Stimulated activated CD4-positive, alpha-beta T cell treated with anti-CD3 and anti-CD28 coated beads, Interleukin-1b, Interleukin-23, amount 100 ng/mL, for 1 hour (primary cell): ENCODE measurements around the gene KCNH2.

Experiments used
- DNase-seq, 2 donors: peaks; one replicate each; pipeline ENCODE4 v3.0.0-alpha.2; 2020; ENCODE audit warnings: low read depth in 2 of 2

Gene KCNH2

GRCh38 chr7:150959739-150960734 is 18.1 kb downstream of the KCNH2 start:
- DNase-seq, result no peak

DNA sequence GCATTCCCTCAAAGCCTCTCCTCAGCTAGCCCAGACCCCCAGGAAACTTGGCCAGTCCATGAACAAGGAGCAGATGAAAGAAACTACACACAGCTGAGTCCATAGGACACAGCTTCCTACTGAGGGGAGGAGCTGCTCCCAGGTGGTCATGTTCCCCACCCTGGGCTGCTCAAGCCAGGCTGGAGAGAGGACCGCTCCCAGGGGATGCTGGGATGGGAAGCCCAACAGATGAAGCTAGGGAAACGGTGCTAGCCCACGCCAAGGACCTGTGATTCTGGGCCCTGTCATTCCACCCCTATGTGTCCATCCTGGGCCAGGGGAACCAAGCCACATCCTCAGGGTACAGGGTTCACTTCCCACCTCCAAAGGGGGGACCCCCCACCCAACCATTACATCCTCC is 19.0 kb downstream of the KCNH2 start:
- no peak for DNase-seq

DNA sequence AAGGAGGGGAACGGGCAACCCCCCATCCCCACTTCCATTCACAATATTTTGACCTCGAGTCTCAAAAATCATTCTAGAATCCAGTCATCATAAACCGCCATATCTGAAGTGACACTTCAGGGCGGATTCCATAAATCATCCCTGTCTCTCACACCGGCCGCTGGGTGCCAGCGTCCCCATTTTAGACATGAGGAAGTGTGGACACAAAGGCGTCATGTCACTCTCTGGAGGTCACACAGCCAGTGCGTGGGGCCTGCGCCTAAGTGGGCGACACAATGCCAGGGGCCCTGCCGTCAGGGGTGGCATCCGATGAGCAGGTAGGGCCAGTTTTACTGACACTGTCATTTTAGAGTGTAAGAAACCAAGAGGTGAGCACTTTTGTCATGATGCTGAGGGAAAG is 19.5 kb downstream of the KCNH2 start:
- DNase-seq, result no peak

DNA sequence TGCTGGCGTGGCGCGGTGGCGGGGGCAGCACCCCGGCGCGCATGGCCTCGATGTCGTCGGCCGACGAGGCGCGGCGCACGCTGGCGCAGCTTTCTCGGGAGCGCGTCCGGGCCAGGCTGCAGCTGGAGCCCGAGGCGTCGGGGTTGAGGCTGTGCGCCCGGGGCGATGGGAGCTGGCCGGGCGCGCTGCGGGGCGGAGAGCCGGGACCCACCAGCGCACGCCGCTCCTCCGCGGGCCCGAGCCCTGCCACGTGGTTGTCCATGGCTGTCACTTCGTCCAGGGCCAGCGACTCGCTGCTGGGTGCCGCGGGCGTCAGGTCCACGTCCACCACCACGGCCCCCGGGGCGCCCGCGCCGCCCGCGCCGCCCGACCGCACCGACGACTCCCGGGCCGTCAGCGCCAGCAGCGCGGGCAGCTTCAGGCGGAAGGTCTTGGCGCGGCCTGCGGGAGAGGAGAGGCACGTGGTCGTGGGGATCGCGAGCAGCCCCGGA is 20.0 kb downstream of the KCNH2 start:
- DNase-seq, result no peak

DNA sequence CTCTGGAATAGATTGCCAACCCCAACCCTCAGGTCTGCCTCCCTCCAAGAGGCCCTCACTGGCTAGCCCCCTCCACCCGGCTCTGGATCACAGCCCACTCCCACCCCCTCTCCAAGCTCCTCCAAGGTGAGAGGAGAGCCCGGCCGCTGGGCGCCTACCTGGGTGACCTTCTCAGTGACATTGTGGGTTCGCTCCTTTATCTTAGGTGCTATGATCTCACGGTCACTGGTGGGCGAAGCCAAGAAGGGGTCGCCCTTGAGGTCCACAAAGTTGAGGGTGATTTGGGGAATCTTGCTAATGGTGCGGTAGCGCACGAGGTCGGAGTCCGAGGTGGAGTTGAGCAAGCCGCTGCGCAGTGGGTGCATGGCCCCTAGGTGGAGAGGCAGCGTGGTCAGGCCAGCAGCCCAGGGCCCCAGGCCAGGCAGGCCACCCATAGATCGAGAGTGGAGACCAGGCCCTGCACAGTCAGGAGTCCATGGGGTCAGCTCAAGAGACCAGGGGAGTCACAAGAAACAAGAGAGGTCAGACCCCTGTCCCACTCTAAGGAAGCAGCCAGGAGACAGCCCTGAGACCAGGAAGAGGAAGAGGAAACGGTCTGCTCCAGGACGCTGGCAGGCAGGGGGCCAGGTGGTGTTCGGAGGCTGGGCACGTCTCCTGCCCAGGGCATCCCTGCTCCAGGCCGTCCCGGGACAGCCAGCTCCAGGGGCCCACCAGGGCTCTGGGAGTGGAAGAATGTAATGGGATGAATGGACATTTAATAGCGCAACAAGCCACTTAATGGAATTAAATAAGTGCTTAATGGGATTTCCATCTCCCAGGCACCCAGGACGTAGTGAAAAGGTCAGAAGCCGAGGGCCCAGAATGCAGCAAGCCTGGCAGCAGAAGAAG is 20.7 kb downstream of the KCNH2 start:
- DNase-seq, result no peak

GRCh38 chr7:150956395-150957132 is 21.6 kb downstream of the KCNH2 start:
- no peak for DNase-seq

- no peak for DNase-seq
Observed at GRCh38 chr7:150955519-150956394, 22.4 kb downstream of the KCNH2 start.

DNA sequence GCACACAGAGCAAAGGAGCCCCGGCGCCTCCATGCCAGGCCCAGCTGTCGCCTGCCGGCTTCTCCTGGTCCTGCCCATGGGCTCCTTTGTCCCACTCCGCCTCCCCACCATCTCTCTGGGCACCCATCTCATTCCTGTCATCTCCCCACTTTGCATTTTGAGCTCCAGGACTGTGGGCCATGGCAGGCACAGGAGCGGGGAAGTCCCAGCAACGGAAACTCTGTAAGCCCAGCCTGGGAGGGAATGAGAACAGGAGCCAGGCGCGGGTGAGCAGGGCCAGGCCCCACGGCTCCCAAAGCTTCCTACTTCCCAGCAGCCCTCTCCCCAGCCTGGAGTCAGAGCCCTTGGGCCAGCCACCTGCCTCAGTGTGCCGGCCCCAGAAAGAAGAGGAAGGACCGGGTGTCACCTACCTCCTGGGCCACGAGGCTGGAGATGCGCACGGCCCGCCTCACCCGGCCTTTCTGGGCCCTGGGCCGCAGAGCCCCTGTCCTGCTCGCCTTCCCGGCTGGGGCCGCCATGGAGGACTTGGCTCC is 23.1 kb downstream of the KCNH2 start:
- DNase-seq, result no peak

DNA sequence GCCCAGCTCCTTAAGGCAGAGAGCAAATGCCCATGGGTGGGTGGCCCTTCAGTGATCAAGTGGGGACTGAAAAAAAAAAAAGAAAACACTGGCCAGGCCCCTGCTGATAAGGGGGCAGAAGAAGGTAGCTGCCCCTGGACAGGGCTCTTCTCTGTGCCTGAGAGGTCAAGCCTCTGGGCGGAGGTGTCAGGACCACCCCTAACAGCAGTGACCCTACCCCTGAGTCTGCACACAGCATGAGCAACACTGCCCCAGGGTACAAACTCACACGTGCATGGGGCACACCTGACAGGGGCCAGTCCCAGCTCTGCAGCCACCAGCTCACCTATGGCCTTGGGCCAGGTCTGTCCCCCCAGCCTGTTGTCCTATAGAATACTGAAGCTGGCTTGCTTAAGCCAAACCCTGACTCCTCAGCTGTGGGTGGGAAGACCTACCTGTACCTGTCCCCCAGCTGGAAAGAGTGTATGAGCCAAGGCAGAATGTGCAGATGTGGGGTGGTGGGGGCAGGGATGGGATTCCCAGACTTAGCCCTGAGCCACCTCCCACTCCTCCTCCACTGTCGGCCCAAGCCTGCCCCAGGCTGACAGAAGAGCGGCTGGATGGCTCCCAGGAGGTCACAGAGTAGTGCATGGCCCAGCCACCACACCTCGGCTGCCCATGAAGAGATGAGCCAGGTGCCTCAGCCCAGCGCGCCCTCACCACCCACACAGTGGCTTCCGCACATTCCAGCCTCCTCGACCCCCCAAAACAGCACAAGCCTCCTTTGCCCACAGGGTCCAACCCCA is 23.7 kb downstream of the KCNH2 start:
- DNase-seq, result no peak

DNA sequence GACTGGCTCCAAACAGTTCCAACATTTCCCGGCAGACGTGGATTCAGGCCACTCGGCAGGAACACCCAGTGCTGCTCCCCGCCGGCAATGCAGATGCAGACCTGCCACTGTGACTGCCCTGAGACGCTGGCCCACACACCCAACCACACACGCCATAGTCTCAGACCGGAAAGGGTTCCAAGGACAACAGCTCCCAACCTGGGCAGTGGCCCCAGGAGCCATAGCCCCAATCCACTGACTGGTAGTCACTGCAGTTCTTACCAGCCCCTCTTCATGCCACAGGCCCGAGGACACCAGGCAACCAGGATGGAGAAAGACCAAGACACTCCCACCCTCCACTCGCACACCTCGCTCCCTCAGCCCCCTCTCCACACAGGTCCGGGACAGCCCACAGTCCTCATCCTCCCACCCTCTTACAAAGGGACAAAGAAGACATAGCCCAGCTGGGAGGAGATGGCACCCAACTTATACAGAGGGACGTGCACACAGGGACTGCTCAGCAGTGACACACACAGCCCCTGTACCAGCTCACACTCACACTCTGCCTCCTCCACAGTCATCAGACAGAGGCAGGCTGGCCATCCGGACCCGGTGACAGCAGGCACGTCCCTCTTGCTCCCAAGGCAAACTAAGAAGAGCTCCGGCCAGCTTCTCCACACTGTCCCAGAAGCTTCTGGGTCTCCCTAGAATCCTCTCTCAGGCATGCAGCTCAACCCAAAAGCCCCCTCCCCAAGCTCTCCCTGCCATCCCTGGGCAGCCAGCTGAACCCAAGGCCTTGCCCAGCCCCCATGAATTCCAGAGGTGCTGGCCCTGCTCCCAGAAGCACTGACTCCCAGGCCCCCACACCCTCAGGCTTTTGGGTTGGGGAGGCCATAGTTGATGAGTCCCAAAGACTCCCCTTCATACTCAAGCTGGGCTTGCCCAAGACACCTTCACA is 24.8 kb downstream of the KCNH2 start:
- DNase-seq, result no peak

DNA sequence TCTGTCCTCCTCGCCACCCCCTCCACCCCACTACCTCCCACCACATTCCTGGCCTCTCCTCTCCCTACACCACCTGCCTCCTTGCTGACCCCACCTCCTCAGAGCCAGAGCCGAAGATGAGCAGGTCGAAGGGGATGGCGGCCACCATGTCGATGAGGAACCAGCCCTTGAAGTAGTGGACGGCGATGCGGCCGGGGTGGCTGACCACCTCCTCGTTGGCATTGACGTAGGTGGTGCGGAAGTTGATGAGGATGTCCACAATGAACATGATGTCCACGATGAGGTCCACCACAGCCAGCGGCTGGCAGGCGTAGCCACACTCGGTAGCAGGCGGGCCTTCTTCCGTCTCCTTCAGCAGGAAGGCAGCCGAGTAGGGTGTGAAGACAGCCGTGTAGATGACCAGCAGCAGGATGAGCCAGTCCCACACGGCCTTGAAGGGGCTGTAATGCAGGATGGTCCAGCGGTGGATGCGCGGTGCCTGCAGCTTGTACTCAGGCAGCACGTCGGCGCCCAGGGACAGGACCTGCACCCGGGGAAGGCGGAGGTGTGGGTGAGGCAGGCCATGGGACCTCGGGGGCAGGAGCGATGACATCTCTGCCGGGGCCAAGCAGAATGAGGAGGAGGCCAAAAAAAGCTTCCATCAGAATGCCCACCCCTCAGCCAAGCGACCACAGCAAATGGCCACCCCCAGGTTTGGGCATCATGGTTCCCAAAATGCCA is 25.6 kb downstream of the KCNH2 start:
- DNase-seq, result no peak

DNA sequence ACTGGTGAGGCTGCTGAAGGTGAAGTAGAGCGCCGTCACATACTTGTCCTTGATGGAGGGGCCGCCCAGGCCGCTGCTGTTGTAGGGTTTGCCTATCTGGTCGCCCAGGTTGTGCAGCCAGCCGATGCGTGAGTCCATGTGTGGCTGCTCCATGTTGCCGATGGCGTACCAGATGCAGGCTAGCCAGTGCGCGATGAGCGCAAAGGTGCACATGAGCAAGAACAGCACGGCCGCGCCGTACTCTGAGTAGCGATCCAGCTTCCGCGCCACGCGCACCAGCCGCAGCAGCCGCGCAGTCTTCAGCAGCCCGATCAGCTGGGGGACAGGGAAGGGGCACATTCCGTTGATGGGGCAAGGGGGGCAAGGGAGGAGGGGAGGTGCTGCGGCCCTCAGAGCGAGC is 26.6 kb downstream of the KCNH2 start:
- DNase-seq, result no peak

GRCh38 chr7:150951181-150951520 is 27.0 kb downstream of the KCNH2 start:
- DNase-seq, result no peak

GRCh38 chr7:150950496-150951180 is 27.5 kb downstream of the KCNH2 start:
- no peak for DNase-seq

DNA sequence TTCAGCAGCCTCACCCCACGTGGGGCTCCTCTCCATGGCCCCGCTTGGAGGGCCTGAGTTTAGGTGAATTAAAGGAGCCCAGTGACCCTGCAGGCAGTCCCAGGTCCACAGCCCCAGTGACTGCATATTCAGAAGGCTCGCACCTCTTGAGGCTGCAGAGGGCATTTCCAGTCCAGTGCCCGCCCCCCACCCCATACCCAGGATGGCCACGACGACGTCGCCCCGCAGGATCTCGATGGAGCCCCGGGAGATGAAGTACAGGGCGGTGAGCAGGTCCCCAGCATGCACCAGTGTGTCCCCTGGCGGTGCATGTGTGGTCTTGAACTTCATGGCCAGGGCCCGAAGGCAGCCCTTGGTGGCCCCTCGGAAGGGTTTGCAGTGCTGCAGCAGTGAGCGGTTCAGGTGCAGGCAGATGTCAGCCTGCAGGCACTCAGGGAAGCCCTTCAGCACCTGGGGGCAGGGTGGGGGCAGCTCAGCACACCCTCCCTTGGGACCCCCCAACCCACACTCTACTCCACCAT is 28.1 kb downstream of the KCNH2 start:
- DNase-seq, result no peak

- no peak for DNase-seq
Observed at GRCh38 chr7:150949564-150949963, 28.6 kb downstream of the KCNH2 start.

DNA sequence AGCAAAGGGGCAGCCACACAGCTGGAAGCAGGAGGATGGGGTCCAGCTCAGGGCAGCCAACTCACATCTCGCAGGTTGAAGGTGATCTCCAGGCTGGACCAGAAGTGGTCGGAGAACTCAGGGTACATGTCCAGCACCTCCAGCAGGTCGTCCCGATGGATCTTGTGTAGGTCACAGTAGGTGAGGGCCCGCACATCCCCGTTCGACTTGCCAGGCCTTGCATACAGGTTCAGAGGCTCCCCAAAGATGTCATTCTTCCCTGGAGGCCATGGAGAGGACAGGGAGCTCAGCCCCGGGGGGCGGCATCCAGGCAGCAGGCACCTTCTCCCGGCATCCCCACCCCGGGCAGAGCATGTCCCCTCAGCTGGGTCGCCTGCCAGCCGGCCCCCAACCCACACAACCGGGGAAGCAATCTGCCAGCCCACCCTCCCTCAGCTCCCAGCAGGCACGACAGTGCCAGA is 29.3 kb downstream of the KCNH2 start:
- no peak for DNase-seq
